B cell (primary cell): ENCODE data around the gene EIF4E2. TPM values are rescaled to one million over a fixed set of nuclear protein-coding genes. Genes with fewer than 3 reads are reported as not detected.

Experiments used
- ATAC-seq: fragments of 200-7000 bp; cut with Tn5 transposase; one replicate; pipeline ENCODE4 v1.10.0; 2021; ENCODE audit warnings: low read depth, mild to moderate bottlenecking, moderate number of reproducible peaks, moderate library complexity
- CTCF ChIA-PET: fragments of 350-600 bp; sonication (Branson Sonifier 250); formaldehyde crosslinking; loops from one replicate; lab custom pipeline; 2021; ENCODE audit warnings: antibody characterized with exemption, inconsistent platforms; lab: Charles Lee
- POLR2A ChIA-PET: fragments of 350-600 bp; sonication (Branson Sonifier 250); formaldehyde crosslinking; loops from one replicate; lab custom pipeline; 2021; ENCODE audit warnings: antibody characterized with exemption; lab: Charles Lee
- DNase-seq: peaks from one replicate; pipeline ENCODE4 v3.0.0; 2013
- H2AFZ ChIP-seq: 2 replicates; pipeline ENCODE4 v1.6.1; 2012; ENCODE audit warnings: mild to moderate bottlenecking, low read depth, low read length; ENCODE audit not compliant: insufficient read depth, poor library complexity, severe bottlenecking
- H3K27ac ChIP-seq, 2 donors: 1 replicate in 1 of 2; 2 replicates in 1 of 2; pipeline ENCODE4 v1.5.1; 2012 to 2013; ENCODE audit warnings: low read length in 2 of 2, mild to moderate bottlenecking in 2 of 2, moderate library complexity in 1 of 2
- H3K27me3 ChIP-seq, 4 experiments: fragments of 200-600 bp in 1 of 4; sonication (generic) in 1 of 4; replicated peaks in 1 of 4; 1 replicate in 2 of 4; 2 replicates in 2 of 4; pipeline versions ENCODE4 v1.6.1 to v1.7.0; 2013 to 2016; ENCODE audit warnings: low read length in 3 of 4, mild to moderate bottlenecking in 2 of 4, mixed read lengths in 1 of 4, moderate library complexity in 1 of 4; ENCODE audit not compliant: insufficient read depth in 4 of 4, control insufficient read depth in 3 of 4; ENCODE audit errors: control extremely low read depth in 1 of 4
- H3K36me3 ChIP-seq, 2 experiments: replicated peaks in 1 of 2; 1 replicate in 1 of 2; 2 replicates in 1 of 2; pipeline versions ENCODE4 v1.6.1 to v1.7.1; 2013; ENCODE audit warnings: low read length in 1 of 2; ENCODE audit not compliant: insufficient read depth in 2 of 2, control insufficient read depth in 1 of 2; ENCODE audit errors: control extremely low read depth in 1 of 2, extremely low read depth in 1 of 2
- H3K4me1 ChIP-seq, 2 donors: fragments of 200-600 bp in 1 of 2; sonication (generic) in 1 of 2; 1 replicate in 1 of 2; 2 replicates in 1 of 2; pipeline versions ENCODE4 v1.5.1 to v1.6.1; 2013 to 2017; ENCODE audit warnings: low read length in 2 of 2; ENCODE audit not compliant: control insufficient read depth in 2 of 2, insufficient read depth in 2 of 2
- H3K4me2 ChIP-seq: replicated peaks from 2 replicates; pipeline ENCODE3; 2012; ENCODE audit warnings: mild to moderate bottlenecking, low read depth, low read length; ENCODE audit not compliant: poor library complexity, severe bottlenecking
- H3K4me3 ChIP-seq, 5 experiments: fragments of 200-600 bp in 1 of 5; sonication (generic) in 1 of 5; 1 replicate in 3 of 5; 2 replicates in 2 of 5; pipeline versions ENCODE4 v1.5.1 to v1.7.0; 2011 to 2016; ENCODE audit warnings: low read length in 4 of 5, mild to moderate bottlenecking in 4 of 5, low read depth in 2 of 5, control low read depth in 1 of 5, moderate library complexity in 1 of 5; ENCODE audit not compliant: insufficient read depth in 1 of 5; ENCODE audit errors: control extremely low read depth in 1 of 5, extremely low read depth in 1 of 5
- H3K79me2 ChIP-seq: fragments of 200-600 bp; sonication (generic); one replicate; pipeline ENCODE4 v1.6.0; 2016; ENCODE audit warnings: low read length; ENCODE audit not compliant: control insufficient read depth, insufficient read depth
- H3K9ac ChIP-seq: fragments of 200-600 bp; sonication (generic); 2 replicates; pipeline ENCODE4 v1.6.1; 2017; ENCODE audit warnings: mild to moderate bottlenecking, low read length, moderate library complexity
- H3K9me3 ChIP-seq, 3 donors: one replicate each; pipeline versions ENCODE4 v1.6.1 to v1.7.1; 2013; ENCODE audit warnings: low read length in 2 of 3; ENCODE audit not compliant: control insufficient read depth in 2 of 3, insufficient read depth in 1 of 3; ENCODE audit errors: control extremely low read depth in 1 of 3
- H4K20me1 ChIP-seq: 2 replicates; pipeline ENCODE4 v1.6.0; 2012; ENCODE audit warnings: mild to moderate bottlenecking, low read length; ENCODE audit not compliant: insufficient read depth, control insufficient read depth, poor library complexity, severe bottlenecking
- H3K27ac Mint-ChIP-seq: one replicate; pipeline ENCODE4 v1.8.0; 2021; ENCODE audit warnings: mixed read lengths
- H3K27me3 Mint-ChIP-seq: one replicate; pipeline ENCODE4 v1.8.0; 2021; ENCODE audit warnings: mixed read lengths
- H3K4me1 Mint-ChIP-seq: one replicate; pipeline ENCODE4 v1.8.0; 2021; ENCODE audit warnings: mixed read lengths
- H3K4me3 Mint-ChIP-seq: one replicate; pipeline ENCODE4 v1.8.0; 2021; ENCODE audit warnings: mixed read lengths
- H3K9me3 Mint-ChIP-seq: one replicate; pipeline ENCODE4 v1.8.0; 2022; ENCODE audit warnings: mixed read lengths; ENCODE audit not compliant: insufficient read depth
- CTCF ChIP-seq: fragments of 200-600 bp; IDR thresholded peaks from one replicate; pipeline ENCODE4 v1.8.0; 2022; ENCODE audit warnings: antibody characterized with exemption, mild to moderate bottlenecking
- EZH2 ChIP-seq: IDR thresholded peaks from 2 replicates; pipeline ENCODE4 v1.6.1; 2012; ENCODE audit warnings: borderline replicate concordance, low read depth, mild to moderate bottlenecking, moderate library complexity, low read length; ENCODE audit not compliant: insufficient read depth, poor library complexity, severe bottlenecking
- WGBS: methylation state at CpG from one replicate; pipeline ENCODE4 v1.1.5; 2013; ENCODE audit warnings: missing lambda C conversion rate; ENCODE audit not compliant: insufficient coverage; 5-methylcytosine and 5-hydroxymethylcytosine counted together
- intact Hi-C: fragments of 100-400 bp; cut with micrococcal nuclease; formaldehyde crosslinking; loops from one replicate; pipeline ENCODE4 v1.10.0; 2022
- polyA plus RNA-seq: library from polyadenylated mRNA; depleted of rRNA; stranded (reverse); fragments of >200 nt; gene quantifications from 2 replicates; pipeline ENCODE4 v1.2.3, GENCODE V29; 2012
- total RNA-seq, 2 donors: library from RNA; stranded (reverse); fragments of 120-200 nt in 1 of 2; gene quantifications; 1 replicate in 1 of 2; 2 replicates in 1 of 2; pipeline versions ENCODE4 v1.2.3 to v1.2.4, GENCODE V29; 2013 to 2022

Gene EIF4E2
- total and polyA plus RNA-seq, 2 donors (not counting 1 experiment from before 2014, with no cell fraction given): 17.9 to 67.0 TPM

GRCh38 chr2:232588680-232589585 lies 38.4 kb downstream of the EIF4E2 start:
- ATAC-seq (no peak), DNase-seq (no peak)
- peaks cover 0 to 3% of the 10 kb centered on the region in 2 experiments for H3K36me3 ChIP-seq
- H3K27me3 ChIP-seq: no peaks in the 10 kb centered on the region
- H3K27ac ChIP-seq: no peak overlapping the region
- H3K4me2 ChIP-seq: no peak overlapping the region
- Mint-ChIP-seq H3K27ac (no peak overlapping the region), H3K27me3 (no peaks in the 10 kb centered on the region), H3K4me1 (no peaks in the 10 kb centered on the region), H3K9me3 (no peaks in the 10 kb centered on the region), H3K4me3 (no peak overlapping the region)
- no peaks in the 10 kb centered on the region for H3K4me1 ChIP-seq
- H3K9ac ChIP-seq: no peak overlapping the region
- no peak for TF ChIP-seq EZH2
- TF ChIP-seq CTCF: no peak
- H3K9me3 ChIP-seq: peaks cover 0 to 4% (median 0%) of the 10 kb centered on the region in 3 donors
- WGBS: 86% methylated on average over 17 of the region's 18 CpGs
- intact Hi-C loops: no loop called here
- CTCF ChIA-PET: no interaction called here
- no peaks in the 10 kb centered on the region for H3K79me2 ChIP-seq
- no peaks in the 10 kb centered on the region for H4K20me1 ChIP-seq
- no peak overlapping the region for H2AFZ ChIP-seq
- POLR2A ChIA-PET: no interaction called here
- no peak overlapping the region for H3K4me3 ChIP-seq

- no peak for TF ChIP-seq EZH2
- TF ChIP-seq CTCF: no peak
- no peaks in the 10 kb centered on the region for H3K36me3 ChIP-seq
- no peak overlapping the region for H3K27ac ChIP-seq
- no peak overlapping the region for H3K4me3 Mint-ChIP-seq
- no peak overlapping the region for H3K27ac Mint-ChIP-seq
- ATAC-seq: no peak
- H3K4me2 ChIP-seq: no peak overlapping the region
- no peak overlapping the region for H3K4me3 ChIP-seq
- H3K27me3 ChIP-seq: no peaks in the 10 kb centered on the region
- no peak overlapping the region for H3K9ac ChIP-seq
- 100% methylated on average over 1 of the region's 3 CpGs for WGBS
- intact Hi-C loops: no loop called here
- no peak for DNase-seq
- H3K4me1 Mint-ChIP-seq: no peaks in the 10 kb centered on the region
- CTCF ChIA-PET: interaction anchor here (1.2 kb wide), 1 partner anchor 10 kb away, joined by 3 read pairs; no protein-coding TSS in a partner anchor
- H3K9me3 ChIP-seq: peaks cover 0 to 7% (median 0%) of the 10 kb centered on the region in 3 donors
- H4K20me1 ChIP-seq: no peaks in the 10 kb centered on the region
- peaks cover 3% of the 10 kb centered on the region for H3K9me3 Mint-ChIP-seq
- no peaks in the 10 kb centered on the region for H3K4me1 ChIP-seq
- no peaks in the 10 kb centered on the region for H3K79me2 ChIP-seq
- POLR2A ChIA-PET: no interaction called here
- no peaks in the 10 kb centered on the region for H3K27me3 Mint-ChIP-seq
- H2AFZ ChIP-seq: no peak overlapping the region
Observed at GRCh38 chr2:232592772-232593395, 42.4 kb downstream of the EIF4E2 start.
